ENCODE data around the gene MNT. TPM values are rescaled to one million over a fixed set of nuclear protein-coding genes. Genes with fewer than 3 reads are reported as not detected.

The MNT gene
- total and polyA plus RNA-seq, 2 of the 8 experiments (the other 6 are each of a cell fraction or from before 2014, with no cell fraction given), result 5.0 to 17.3 TPM

DNA sequence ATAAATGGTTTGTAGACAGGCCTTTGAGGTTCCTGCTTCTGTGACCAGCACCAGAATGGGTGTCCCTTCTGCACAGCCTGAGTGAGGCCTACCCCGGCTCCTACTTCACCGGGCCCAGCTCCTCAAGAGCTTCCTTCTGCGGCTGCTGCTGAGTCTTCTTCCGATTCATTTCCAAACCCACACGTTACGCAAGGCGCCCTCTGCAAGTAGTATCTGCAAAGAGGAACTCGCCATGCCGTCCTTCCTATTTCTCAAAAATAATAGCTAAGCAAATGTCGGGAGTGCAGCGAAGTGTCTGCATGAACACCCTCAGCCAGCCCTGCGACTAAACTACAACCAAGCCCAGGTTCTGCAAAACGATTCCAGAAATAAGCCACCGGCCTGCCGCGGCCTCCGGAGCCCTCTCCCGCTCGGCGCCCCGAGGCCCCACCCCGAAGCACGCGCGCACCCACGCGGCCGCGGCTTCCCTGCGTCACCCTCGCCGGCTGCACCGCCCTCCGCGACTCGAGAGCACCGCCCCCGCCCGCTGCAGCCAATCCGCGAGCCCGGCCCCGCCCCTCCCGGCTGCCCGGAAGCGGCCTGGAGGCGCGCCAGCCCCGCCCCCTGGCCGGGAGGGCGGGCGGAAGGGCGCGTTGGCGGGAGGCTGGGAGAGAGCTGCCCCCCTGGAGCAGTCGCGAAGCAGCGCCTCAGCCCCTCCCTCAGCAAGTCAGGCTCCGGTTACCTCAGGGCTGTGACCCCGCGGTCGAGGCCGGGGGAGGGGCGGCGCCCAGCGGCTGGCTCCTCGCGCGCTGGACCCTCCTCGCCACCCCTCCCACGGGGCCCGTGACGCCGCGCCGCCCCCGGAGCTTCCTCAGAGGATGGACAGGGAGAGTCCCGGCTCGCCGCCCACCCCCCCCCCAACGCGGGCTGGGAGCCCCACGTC is 8.3 kb downstream of the MNT start (continued):
- TF ChIP-seq CREB1 (IDR thresholded peaks at IDR 0.05), result peak; percentile 43; the same call in 1 of the 2 replicates
- no peak for TF ChIP-seq CTBP2 (IDR thresholded peaks at IDR 0.05; ENCODE audit: borderline replicate concordance, insufficient read depth, insufficient read length, low read length)
- no peak for TF ChIP-seq BRCA1 (IDR thresholded peaks at IDR 0.05; ENCODE audit: low read depth, low read length)
- TF ChIP-seq CBX8 (IDR thresholded peaks at IDR 0.05; ENCODE audit: borderline replicate concordance, low read depth, low read length), result no peak
- peak; percentile 57; the same call in 1 of the 2 replicates for TF ChIP-seq BACH1 (IDR thresholded peaks at IDR 0.05; ENCODE audit: low read length)
- TF ChIP-seq KDM1A (IDR thresholded peaks at IDR 0.05; ENCODE audit: borderline replicate concordance, low read length), result no peak
- TF ChIP-seq, protein P1, sequence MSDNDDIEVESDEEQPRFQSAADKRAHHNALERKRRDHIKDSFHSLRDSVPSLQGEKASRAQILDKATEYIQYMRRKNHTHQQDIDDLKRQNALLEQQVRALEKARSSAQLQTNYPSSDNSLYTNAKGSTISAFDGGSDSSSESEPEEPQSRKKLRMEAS (IDR thresholded peaks at IDR 0.05), result peak; percentile 64
- TF ChIP-seq, protein P2, sequence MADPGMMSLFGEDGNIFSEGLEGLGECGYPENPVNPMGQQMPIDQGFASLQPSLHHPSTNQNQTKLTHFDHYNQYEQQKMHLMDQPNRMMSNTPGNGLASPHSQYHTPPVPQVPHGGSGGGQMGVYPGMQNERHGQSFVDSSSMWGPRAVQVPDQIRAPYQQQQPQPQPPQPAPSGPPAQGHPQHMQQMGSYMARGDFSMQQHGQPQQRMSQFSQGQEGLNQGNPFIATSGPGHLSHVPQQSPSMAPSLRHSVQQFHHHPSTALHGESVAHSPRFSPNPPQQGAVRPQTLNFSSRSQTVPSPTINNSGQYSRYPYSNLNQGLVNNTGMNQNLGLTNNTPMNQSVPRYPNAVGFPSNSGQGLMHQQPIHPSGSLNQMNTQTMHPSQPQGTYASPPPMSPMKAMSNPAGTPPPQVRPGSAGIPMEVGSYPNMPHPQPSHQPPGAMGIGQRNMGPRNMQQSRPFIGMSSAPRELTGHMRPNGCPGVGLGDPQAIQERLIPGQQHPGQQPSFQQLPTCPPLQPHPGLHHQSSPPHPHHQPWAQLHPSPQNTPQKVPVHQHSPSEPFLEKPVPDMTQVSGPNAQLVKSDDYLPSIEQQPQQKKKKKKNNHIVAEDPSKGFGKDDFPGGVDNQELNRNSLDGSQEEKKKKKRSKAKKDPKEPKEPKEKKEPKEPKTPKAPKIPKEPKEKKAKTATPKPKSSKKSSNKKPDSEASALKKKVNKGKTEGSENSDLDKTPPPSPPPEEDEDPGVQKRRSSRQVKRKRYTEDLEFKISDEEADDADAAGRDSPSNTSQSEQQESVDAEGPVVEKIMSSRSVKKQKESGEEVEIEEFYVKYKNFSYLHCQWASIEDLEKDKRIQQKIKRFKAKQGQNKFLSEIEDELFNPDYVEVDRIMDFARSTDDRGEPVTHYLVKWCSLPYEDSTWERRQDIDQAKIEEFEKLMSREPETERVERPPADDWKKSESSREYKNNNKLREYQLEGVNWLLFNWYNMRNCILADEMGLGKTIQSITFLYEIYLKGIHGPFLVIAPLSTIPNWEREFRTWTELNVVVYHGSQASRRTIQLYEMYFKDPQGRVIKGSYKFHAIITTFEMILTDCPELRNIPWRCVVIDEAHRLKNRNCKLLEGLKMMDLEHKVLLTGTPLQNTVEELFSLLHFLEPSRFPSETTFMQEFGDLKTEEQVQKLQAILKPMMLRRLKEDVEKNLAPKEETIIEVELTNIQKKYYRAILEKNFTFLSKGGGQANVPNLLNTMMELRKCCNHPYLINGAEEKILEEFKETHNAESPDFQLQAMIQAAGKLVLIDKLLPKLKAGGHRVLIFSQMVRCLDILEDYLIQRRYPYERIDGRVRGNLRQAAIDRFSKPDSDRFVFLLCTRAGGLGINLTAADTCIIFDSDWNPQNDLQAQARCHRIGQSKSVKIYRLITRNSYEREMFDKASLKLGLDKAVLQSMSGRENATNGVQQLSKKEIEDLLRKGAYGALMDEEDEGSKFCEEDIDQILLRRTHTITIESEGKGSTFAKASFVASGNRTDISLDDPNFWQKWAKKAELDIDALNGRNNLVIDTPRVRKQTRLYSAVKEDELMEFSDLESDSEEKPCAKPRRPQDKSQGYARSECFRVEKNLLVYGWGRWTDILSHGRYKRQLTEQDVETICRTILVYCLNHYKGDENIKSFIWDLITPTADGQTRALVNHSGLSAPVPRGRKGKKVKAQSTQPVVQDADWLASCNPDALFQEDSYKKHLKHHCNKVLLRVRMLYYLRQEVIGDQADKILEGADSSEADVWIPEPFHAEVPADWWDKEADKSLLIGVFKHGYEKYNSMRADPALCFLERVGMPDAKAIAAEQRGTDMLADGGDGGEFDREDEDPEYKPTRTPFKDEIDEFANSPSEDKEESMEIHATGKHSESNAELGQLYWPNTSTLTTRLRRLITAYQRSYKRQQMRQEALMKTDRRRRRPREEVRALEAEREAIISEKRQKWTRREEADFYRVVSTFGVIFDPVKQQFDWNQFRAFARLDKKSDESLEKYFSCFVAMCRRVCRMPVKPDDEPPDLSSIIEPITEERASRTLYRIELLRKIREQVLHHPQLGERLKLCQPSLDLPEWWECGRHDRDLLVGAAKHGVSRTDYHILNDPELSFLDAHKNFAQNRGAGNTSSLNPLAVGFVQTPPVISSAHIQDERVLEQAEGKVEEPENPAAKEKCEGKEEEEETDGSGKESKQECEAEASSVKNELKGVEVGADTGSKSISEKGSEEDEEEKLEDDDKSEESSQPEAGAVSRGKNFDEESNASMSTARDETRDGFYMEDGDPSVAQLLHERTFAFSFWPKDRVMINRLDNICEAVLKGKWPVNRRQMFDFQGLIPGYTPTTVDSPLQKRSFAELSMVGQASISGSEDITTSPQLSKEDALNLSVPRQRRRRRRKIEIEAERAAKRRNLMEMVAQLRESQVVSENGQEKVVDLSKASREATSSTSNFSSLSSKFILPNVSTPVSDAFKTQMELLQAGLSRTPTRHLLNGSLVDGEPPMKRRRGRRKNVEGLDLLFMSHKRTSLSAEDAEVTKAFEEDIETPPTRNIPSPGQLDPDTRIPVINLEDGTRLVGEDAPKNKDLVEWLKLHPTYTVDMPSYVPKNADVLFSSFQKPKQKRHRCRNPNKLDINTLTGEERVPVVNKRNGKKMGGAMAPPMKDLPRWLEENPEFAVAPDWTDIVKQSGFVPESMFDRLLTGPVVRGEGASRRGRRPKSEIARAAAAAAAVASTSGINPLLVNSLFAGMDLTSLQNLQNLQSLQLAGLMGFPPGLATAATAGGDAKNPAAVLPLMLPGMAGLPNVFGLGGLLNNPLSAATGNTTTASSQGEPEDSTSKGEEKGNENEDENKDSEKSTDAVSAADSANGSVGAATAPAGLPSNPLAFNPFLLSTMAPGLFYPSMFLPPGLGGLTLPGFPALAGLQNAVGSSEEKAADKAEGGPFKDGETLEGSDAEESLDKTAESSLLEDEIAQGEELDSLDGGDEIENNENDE (IDR thresholded peaks at IDR 0.05; ENCODE audit: insufficient replicate concordance, low read length), result no peak
